HG03460 (cell line): ENCODE data around the gene ADAMTS15.

Experiments
- ATAC-seq: cut with Tn5 transposase; IDR thresholded peaks from one replicate; pipeline ENCODE4 v1.9.1; 2021; ENCODE audit not compliant: unreplicated experiment

ADAMTS15 gene

DNA sequence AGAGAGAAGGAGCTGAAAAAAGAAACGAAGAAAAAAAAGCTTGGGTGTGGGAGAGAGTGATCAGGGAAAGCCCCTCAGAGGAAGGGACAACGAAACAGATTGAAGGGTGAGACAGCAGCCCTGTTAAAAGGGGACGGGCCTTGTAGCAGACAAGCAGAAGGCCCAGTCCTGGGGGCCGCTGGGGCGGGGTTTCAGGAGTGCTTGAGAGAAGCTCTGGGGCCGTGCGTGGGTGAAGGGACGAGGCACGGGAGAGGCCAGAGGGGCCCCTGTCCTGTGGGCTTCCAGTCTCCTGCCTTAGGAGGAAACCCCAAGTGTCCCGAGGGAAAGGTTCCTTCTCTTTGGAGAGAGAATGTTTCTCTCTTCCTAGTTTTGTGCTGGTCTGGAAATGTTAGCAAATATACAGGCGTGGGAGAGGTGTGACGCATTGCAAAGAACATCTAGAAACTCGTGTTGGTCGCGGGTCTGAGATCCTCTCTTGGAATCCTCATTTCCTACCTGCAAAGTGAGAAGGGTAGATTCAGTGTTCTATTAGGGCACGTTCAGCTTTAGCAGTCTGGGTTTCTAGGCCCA lies 28.6 kb downstream of the ADAMTS15 start:
- ATAC-seq: no peak

DNA sequence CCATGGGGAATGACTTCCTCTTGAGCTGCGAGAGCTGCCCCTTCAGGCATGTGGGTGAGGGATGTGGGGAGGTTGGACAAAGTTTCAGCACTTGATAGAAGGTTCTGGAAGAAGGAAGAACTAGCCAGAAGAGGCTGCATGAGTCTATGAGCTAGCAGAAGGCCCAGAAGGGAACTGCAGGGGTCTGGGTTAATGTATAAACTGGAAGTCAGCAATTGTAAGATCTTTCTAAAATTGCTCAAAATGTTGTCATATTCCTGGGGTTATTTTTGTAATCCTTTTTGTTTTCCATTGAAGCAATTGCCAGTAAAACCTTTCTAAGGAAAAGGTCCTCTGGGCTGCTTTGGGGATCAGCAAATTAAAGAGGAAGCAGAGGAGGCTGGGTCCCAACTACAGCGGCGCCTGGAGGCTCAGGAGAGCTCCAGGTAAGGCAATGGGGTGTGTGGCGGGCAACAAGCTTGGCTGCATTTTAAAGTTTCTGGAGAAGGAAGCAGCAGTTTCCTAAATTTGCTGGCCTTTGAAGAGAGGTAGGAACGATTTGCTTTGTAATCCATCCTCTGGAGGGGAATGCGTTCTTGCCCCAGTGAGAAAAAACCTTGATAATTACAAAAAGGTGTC lies 29.2 kb downstream of the ADAMTS15 start:
- no peak for ATAC-seq

GRCh38 chr11:130478204-130478701 lies 29.8 kb downstream of the ADAMTS15 start:
- no peak for ATAC-seq

GRCh38 chr11:130478881-130479280 lies 30.4 kb downstream of the ADAMTS15 start:
- ATAC-seq: no peak

- ATAC-seq: no peak
Measured at GRCh38 chr11:130480186-130480585, 31.7 kb downstream of the ADAMTS15 start.

GRCh38 chr11:130480711-130481140 lies 32.3 kb downstream of the ADAMTS15 start:
- ATAC-seq: no peak

DNA sequence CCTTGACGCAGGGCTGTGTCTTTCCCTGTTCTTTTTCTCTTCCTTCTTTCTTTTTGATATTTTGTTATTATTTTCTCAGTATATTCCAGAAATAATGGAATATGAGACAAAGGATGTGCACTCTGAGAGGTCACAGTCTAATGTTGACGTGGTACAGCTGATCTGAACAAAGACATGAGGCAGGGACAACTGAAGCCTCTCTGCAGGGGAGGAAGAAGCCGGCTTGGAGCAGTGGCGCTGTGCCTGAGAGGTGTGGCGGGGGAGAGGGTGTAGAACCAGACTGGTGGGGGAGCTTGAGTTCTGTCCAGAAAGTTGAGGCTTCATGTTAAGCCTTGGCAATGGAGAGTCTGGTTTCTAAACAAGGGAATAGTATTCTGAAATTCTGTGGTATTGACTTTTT lies 34.7 kb downstream of the ADAMTS15 start:
- ATAC-seq: no peak

DNA sequence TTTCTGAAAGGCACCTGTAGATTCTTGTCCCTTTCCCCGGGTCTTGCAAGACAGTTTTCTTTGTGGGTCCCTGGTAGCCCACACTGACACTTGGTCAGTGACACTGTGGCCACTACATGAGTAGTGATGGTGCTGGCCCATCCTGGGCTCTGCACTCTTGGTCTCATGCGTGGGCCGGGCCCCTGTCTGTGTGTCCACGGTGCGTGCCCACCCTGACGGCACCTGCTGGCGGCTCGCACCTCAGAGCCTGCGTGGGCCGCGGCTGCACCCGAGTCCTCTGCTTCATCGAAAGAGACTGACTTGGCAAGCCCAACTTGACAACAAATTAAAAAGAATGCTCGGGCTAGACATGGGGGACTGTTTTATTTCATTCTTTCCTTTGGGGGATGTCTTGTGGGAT lies 37.5 kb downstream of the ADAMTS15 start:
- ATAC-seq: no peak

DNA sequence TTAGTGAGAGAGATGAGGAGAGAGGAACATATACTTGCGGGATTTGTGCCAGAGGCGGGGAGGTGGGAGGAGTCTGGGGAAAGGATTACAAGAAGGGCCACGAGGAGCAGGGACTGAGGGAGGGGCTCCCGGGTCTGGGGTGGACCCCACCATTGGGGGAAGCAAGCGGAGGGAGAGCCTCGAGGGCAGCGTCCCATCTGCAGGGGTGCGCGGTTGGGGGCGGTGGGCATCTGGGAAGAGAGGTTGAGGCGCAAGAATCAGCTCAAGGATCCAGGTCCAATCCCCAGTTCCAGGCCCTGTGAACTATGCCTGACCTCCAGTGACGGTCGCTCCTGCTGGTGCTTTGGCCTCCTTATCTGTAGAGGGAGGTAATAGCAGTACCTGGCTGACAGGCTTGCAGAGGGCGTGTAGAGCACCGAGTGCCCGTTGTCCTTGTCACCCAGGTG lies 38.0 kb downstream of the ADAMTS15 start:
- no peak for ATAC-seq

GRCh38 chr11:130486987-130487923 lies 38.8 kb downstream of the ADAMTS15 start:
- no peak for ATAC-seq

GRCh38 chr11:130487924-130488815 lies 39.7 kb downstream of the ADAMTS15 start:
- ATAC-seq: no peak

- ATAC-seq: no peak
Measured at GRCh38 chr11:130488848-130489584, 40.6 kb downstream of the ADAMTS15 start.

GRCh38 chr11:130489716-130490115 lies 41.3 kb downstream of the ADAMTS15 start:
- ATAC-seq: no peak

GRCh38 chr11:130490682-130491449 lies 42.4 kb downstream of the ADAMTS15 start:
- no peak for ATAC-seq

DNA sequence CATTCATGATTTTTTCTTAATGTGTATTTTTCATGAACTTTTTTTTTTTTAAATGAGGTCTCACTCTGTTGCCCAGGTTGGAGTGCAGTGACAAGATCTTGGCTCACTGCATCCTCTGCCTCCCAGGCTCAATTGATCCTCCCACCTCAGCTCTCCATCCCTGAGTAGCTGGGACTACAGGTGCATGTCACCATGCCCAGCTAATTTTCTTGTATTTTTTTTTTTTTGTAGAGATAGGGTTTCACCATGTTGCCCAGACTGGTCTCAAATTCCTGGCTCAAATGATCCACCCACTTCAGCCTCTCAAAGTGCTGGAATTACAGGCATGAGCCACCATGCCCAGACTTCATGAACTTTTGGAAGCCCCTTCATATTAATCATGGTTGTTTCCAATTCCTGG lies 49.7 kb downstream of the ADAMTS15 start:
- ATAC-seq: no peak

GRCh38 chr11:130499828-130500227 lies 51.4 kb downstream of the ADAMTS15 start:
- no peak for ATAC-seq

- no peak for ATAC-seq
Measured at GRCh38 chr11:130504317-130504716, 55.9 kb downstream of the ADAMTS15 start.

GRCh38 chr11:130508913-130509312 lies 60.5 kb downstream of the ADAMTS15 start:
- no peak for ATAC-seq

- no peak for ATAC-seq
Measured at GRCh38 chr11:130509942-130510341, 61.5 kb downstream of the ADAMTS15 start.
